ENCODE results near the gene DMAC1. TPM values are rescaled to one million over a fixed set of nuclear protein-coding genes. Genes with fewer than 3 reads are reported as not detected.

The DMAC1 gene
- total and polyA plus RNA-seq, 12 donors, result 6.9 to 78.0 (median 31.0) TPM

DNA sequence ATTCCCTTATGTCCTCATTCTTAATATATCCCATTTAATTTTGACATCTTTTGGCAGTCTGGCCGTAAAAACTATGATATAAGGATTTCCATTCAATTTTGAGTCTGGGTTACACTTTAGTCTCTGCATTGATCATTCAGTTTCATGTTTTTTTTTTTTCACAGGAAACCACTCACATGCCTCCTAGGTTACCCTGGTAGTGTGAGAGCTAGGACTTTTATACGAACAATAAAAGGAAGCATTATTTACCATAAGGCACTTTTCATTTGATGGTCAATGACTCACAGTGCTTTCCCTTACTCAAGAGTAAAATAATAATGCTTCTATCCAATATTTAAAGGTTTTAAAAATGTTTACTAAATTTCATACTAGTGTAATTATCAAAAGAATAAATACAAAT, 16.4 kb upstream of the DMAC1 start:
- H3K36me3 ChIP-seq (replicated peaks in 1 of 2), result no peaks in the 10 kb centered on the region
- no peak overlapping the region for H3K27ac ChIP-seq
- no peaks in the 10 kb centered on the region for H3K9me3 ChIP-seq (replicated peaks in 1 of 3)
- H3K4me3 ChIP-seq, result no peak overlapping the region
- 65 to 73% (median 71%) methylated on average over 2 of the region's 2 CpGs for WGBS, 4 donors
- intact Hi-C loops (cut with DNase I), result no loop called here
- no peaks in the 10 kb centered on the region for H3K27me3 ChIP-seq
- no peak for DNase-seq
- no peaks in the 10 kb centered on the region for H3K4me1 ChIP-seq (replicated peaks in 1 of 2)
- no peak for TF ChIP-seq POLR2A (IDR thresholded peaks at IDR 0.05)
- TF ChIP-seq, protein P1, sequence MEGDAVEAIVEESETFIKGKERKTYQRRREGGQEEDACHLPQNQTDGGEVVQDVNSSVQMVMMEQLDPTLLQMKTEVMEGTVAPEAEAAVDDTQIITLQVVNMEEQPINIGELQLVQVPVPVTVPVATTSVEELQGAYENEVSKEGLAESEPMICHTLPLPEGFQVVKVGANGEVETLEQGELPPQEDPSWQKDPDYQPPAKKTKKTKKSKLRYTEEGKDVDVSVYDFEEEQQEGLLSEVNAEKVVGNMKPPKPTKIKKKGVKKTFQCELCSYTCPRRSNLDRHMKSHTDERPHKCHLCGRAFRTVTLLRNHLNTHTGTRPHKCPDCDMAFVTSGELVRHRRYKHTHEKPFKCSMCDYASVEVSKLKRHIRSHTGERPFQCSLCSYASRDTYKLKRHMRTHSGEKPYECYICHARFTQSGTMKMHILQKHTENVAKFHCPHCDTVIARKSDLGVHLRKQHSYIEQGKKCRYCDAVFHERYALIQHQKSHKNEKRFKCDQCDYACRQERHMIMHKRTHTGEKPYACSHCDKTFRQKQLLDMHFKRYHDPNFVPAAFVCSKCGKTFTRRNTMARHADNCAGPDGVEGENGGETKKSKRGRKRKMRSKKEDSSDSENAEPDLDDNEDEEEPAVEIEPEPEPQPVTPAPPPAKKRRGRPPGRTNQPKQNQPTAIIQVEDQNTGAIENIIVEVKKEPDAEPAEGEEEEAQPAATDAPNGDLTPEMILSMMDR (IDR thresholded peaks at IDR 0.05), result no peak

DNA sequence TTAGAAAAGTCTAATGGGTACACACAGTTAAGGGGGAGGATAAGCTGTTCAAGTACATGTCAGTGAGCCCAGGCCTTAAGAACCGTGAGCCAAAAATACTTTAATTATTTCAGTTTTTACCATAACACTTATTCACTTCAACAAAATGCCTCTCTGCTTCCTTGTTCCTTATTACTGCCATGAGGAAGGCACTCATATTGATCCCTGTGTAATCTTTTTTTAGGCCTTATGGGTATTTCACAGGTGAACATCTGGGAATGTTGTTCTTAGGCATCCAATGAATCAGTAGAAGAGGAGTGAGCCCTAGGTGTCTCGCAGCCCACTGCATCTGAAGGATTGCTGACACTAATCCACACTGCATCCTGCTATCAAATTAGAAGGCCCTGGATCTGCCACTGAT, 13.5 kb upstream of the DMAC1 start:
- no peak for DNase-seq

DNA sequence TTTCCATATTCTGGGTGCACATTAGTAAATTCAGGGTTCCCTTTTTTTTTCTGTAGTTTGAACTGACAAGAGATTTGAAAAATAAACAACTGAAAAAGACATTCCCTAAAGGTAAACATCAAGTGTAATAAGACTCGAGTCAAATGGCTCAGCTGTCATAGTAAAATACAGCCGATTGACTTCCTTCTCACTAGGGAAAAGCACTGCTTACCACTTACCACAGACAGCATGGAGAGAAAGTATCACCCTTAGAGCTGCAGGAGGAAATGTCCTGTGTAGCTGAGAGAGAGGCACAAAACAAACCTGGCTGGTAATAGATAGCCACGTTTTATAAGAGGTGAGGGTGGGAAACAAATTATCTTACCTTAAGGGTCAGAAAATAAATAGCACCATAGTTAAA, 12.1 kb upstream of the DMAC1 start:
- Histone ChIP-seq H3K4me1 (replicated peaks in 1 of 2) (no peaks in the 10 kb centered on the region), H3K36me3 (replicated peaks in 1 of 2) (no peaks in the 10 kb centered on the region), H3K27me3 (no peaks in the 10 kb centered on the region), H3K4me3 (no peak overlapping the region), H3K27ac (no peak overlapping the region), H3K9me3 (replicated peaks in 1 of 3) (no peaks in the 10 kb centered on the region)
- intact Hi-C loops (cut with DNase I), result no loop called here
- TF ChIP-seq POLR2A (IDR thresholded peaks at IDR 0.05), result no peak
- TF ChIP-seq, protein P1 (IDR thresholded peaks at IDR 0.05), result no peak
- no peak for DNase-seq
- WGBS, 4 donors, result 21 to 35% (median 26%) methylated on average over 3 of the region's 3 CpGs

More for the DNA sequence above, 13.5 kb upstream of the DMAC1 start:
- no peaks in the 10 kb centered on the region for H3K27me3 ChIP-seq
- WGBS, 4 donors, result 81 to 87% (median 86%) methylated on average over 2 of the region's 2 CpGs
- TF ChIP-seq, protein P1 (IDR thresholded peaks at IDR 0.05), result no peak
- TF ChIP-seq POLR2A (IDR thresholded peaks at IDR 0.05), result no peak
- no peaks in the 10 kb centered on the region for H3K9me3 ChIP-seq (replicated peaks in 1 of 3)
- no peak overlapping the region for H3K4me3 ChIP-seq
- H3K36me3 ChIP-seq (replicated peaks in 1 of 2), result no peaks in the 10 kb centered on the region
- intact Hi-C loops (cut with DNase I), result no loop called here
- no peak overlapping the region for H3K27ac ChIP-seq
- H3K4me1 ChIP-seq (replicated peaks in 1 of 2), result no peaks in the 10 kb centered on the region

DNA sequence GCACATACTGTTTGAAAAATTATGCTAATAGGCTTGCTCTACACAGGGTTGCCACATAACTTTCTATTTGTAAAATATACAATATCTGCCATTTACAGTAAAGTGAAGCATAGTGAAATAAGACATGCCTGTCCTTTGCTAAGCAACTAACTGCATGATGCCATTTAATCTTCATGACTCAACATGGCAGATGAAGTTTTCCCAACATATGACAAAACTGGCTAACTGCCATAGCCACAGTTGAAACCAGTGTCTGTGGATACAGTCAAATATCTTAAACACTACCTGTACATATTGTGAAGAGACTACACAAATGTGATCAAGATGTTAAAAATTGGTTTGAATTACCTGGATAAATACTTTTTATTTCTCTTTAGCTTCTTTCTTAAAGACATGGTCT, 3.1 kb upstream of the DMAC1 start:
- no peak overlapping the region for H3K4me3 ChIP-seq
- no peak overlapping the region for H3K27ac ChIP-seq
- intact Hi-C loops (cut with DNase I), result no loop called here
- no peak for DNase-seq
- no peaks in the 10 kb centered on the region for H3K36me3 ChIP-seq (replicated peaks in 1 of 2)
- no peaks in the 10 kb centered on the region for H3K27me3 ChIP-seq
- no peaks in the 10 kb centered on the region for H3K9me3 ChIP-seq (replicated peaks in 1 of 3)
- H3K4me1 ChIP-seq (replicated peaks in 1 of 2), result peaks cover 5 to 8% of the 10 kb centered on the region in 2 donors
- TF ChIP-seq POLR2A (IDR thresholded peaks at IDR 0.05), result no peak
- TF ChIP-seq, protein P1 (IDR thresholded peaks at IDR 0.05), result no peak
